ENCODE results near the gene PLA2G12A. TPM values are rescaled to one million over a fixed set of nuclear protein-coding genes. Genes with fewer than 3 reads are reported as not detected.

PLA2G12A gene
- total and polyA plus RNA-seq, 10 of the 15 experiments (the other 5 are each of a cell fraction or from before 2014, with no cell fraction given): 3.7 to 36.8 (median 15.5) TPM

DNA sequence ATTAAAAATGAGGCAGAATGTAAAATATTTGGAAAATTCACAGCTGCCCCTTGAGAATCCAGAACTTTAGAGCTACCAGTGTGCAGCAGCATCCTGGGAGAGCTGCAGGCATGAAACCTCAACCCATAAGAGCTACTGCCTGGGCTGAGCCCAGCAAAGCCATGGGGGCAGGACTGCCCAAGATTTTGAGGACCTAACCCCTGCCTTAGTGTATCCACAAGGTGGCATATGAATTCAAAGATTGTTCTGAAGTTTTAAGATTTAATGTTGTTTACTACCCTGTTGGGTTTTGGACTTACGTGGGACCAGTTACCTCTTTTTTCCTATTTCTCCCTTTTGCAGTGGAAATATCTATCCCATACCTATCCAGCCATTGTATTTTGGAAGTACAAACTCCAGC, 53.0 kb downstream of the PLA2G12A start:
- H3K36me3 ChIP-seq (ENCODE audit: control insufficient read depth in 2 of 2, insufficient read depth in 2 of 2, low read length in 1 of 2): no peaks in the 10 kb centered on the region
- 96% methylated on average over 1 of the region's 1 CpG for WGBS (ENCODE audit: insufficient coverage, insufficient replicate concordance, low lambda C conversion rate, missing lambda C conversion rate)
- DNase-seq (ENCODE audit: low read depth, low spot score) (no peak), ATAC-seq (peak; percentile 53), FAIRE-seq (no peak)
- H3K9me3 ChIP-seq (replicated peaks; ENCODE audit: control insufficient read depth, insufficient read depth, low read length): no peaks in the 10 kb centered on the region; the same call in 2 of the 3 replicates
- SMC1A ChIA-PET (ENCODE audit: uncharacterized antibody, unreplicated experiment): interaction anchor here (0.6 to 2.1 kb wide), 6 partner anchors 24 to 301 kb away, joined by 3 to 6 read pairs (median 4); partner anchors contain the start of gene CASP6
- H3K79me2 ChIP-seq (ENCODE audit: control insufficient read depth, insufficient read depth, low read length): no peaks in the 10 kb centered on the region
- no peak overlapping the region for H3K4me2 ChIP-seq (ENCODE audit: control insufficient read depth, insufficient read depth)
- no peaks in the 10 kb centered on the region for H3K27me3 ChIP-seq (replicated peaks in 1 of 2; ENCODE audit: control insufficient read depth in 2 of 2, insufficient read depth in 2 of 2, low read length in 1 of 2)
- no peaks in the 10 kb centered on the region for H4K20me1 ChIP-seq (ENCODE audit: control insufficient read depth, insufficient read depth)
- POLR2A ChIA-PET: no interaction called here
- H3K4me3 ChIP-seq: no peak overlapping the region
- no peak overlapping the region for H3K9ac ChIP-seq (ENCODE audit: control insufficient read depth, insufficient read depth, low read length)
- no peaks in the 10 kb centered on the region for H3K4me1 ChIP-seq (ENCODE audit: control insufficient read depth, insufficient read depth, low read length)
- in situ Hi-C loops (cut with MboI): no loop called here
- BruUV-seq (replicated peaks): no TSS peak
- RAD21 ChIA-PET (ENCODE audit: unreplicated experiment): interaction anchor here (1.3 kb wide), 1 partner anchor 301 kb away, joined by 4 read pairs; no protein-coding TSS in a partner anchor
- H3K27ac ChIP-seq (ENCODE audit: control insufficient read depth, insufficient read depth): no peak overlapping the region
- intact Hi-C loops (cut with micrococcal nuclease; ENCODE audit: unreplicated experiment): no loop called here
- CTCF ChIA-PET: interaction anchor here (0.7 to 1.4 kb wide), 4 partner anchors 9 to 302 kb away, joined by 3 to 6 read pairs (median 4); no protein-coding TSS in a partner anchor
- no peak overlapping the region for H2AFZ ChIP-seq (ENCODE audit: control insufficient read depth, low read depth, low read length)
- peak in 1 of 3 experiments; percentile 36; a peak in 1 of 6 replicates for TF ChIP-seq CTCF (IDR thresholded peaks at IDR 0.05 in 2 of 3, conservative IDR thresholded peaks at IDR 0.05 in 1 of 3; ENCODE audit: control insufficient read depth in 2 of 3, extremely low read depth in 1 of 3, insufficient read depth in 1 of 3, low read depth in 3 of 3, low read length in 3 of 3)
- no peak for TF ChIP-seq ASH2L (IDR thresholded peaks at IDR 0.05; ENCODE audit: borderline replicate concordance, low read depth)
- no peak for TF ChIP-seq PRDM15 (CRISPR knock-in tag; IDR thresholded peaks at IDR 0.05)
- no peak for TF ChIP-seq EGR1 (IDR thresholded peaks at IDR 0.05; ENCODE audit: borderline replicate concordance in 1 of 2, low read depth in 2 of 2, low read length in 2 of 2)
- no peak for TF ChIP-seq ZNF24 (IDR thresholded peaks at IDR 0.05)
- TF ChIP-seq JUND (IDR thresholded peaks at IDR 0.05; ENCODE audit: low read depth, low read length): no peak
- no peak for TF ChIP-seq RCOR1 (conservative IDR thresholded peaks at IDR 0.05; ENCODE audit: low read depth, low read length)
- no peak for TF ChIP-seq BCL3 (IDR thresholded peaks at IDR 0.05; ENCODE audit: borderline replicate concordance, insufficient read depth, low read depth, low read length, poor library complexity, severe bottlenecking)
- TF ChIP-seq, protein P1, sequence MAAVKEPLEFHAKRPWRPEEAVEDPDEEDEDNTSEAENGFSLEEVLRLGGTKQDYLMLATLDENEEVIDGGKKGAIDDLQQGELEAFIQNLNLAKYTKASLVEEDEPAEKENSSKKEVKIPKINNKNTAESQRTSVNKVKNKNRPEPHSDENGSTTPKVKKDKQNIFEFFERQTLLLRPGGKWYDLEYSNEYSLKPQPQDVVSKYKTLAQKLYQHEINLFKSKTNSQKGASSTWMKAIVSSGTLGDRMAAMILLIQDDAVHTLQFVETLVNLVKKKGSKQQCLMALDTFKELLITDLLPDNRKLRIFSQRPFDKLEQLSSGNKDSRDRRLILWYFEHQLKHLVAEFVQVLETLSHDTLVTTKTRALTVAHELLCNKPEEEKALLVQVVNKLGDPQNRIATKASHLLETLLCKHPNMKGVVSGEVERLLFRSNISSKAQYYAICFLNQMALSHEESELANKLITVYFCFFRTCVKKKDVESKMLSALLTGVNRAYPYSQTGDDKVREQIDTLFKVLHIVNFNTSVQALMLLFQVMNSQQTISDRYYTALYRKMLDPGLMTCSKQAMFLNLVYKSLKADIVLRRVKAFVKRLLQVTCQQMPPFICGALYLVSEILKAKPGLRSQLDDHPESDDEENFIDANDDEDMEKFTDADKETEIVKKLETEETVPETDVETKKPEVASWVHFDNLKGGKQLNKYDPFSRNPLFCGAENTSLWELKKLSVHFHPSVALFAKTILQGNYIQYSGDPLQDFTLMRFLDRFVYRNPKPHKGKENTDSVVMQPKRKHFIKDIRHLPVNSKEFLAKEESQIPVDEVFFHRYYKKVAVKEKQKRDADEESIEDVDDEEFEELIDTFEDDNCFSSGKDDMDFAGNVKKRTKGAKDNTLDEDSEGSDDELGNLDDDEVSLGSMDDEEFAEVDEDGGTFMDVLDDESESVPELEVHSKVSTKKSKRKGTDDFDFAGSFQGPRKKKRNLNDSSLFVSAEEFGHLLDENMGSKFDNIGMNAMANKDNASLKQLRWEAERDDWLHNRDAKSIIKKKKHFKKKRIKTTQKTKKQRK (IDR thresholded peaks at IDR 0.05; ENCODE audit: low read depth, low read length): no peak
- TF ChIP-seq MYC (IDR thresholded peaks at IDR 0.05; ENCODE audit: insufficient read depth, insufficient read length, insufficient replicate concordance, low read length, severe bottlenecking): no peak
